Muscle of back (tissue), 11 donors: ENCODE results near the gene HNF1B. TPM values are rescaled to one million over a fixed set of nuclear protein-coding genes. Genes with fewer than 3 reads are reported as not detected.

Experiments
- DNase-seq, 3 donors: peaks; one replicate each; pipeline versions ENCODE4 v3.0.0 to v3.0.0-alpha.2; 2013
- polyA plus RNA-seq, 10 donors: library from polyadenylated mRNA; unstranded; fragments of 120-200 nt; gene quantifications; one replicate each; pipeline ENCODE4 v1.2.1, GENCODE V29; 2013; ENCODE audit not compliant: insufficient read length in 10 of 10

HNF1B gene
- polyA plus RNA-seq, 10 donors, result 0.04 to 0.14 (median 0.08) TPM; not detected in 6

GRCh38 chr17:37672548-37673078 lies 72.2 kb downstream of the HNF1B start:
- no peak for DNase-seq

- peak in 1 of 3 donors; percentile 81 for DNase-seq
Observed at GRCh38 chr17:37671824-37672547, 72.9 kb downstream of the HNF1B start.

GRCh38 chr17:37671028-37671823 lies 73.6 kb downstream of the HNF1B start:
- no peak for DNase-seq

- no peak for DNase-seq
Observed at GRCh38 chr17:37667039-37667438, 77.8 kb downstream of the HNF1B start.

GRCh38 chr17:37664214-37664613 lies 80.6 kb downstream of the HNF1B start:
- DNase-seq, result no peak

- no peak for DNase-seq
Observed at GRCh38 chr17:37662353-37662752, 82.5 kb downstream of the HNF1B start.

GRCh38 chr17:37661400-37662014 lies 83.4 kb downstream of the HNF1B start:
- no peak for DNase-seq

- no peak for DNase-seq
Observed at GRCh38 chr17:37659925-37660324, 84.9 kb downstream of the HNF1B start.

- DNase-seq, result no peak
Observed at GRCh38 chr17:37657202-37657601, 87.7 kb downstream of the HNF1B start.

GRCh38 chr17:37651849-37652248 lies 93.0 kb downstream of the HNF1B start:
- no peak for DNase-seq

- peak; percentile 9 to 20 (median 15) for DNase-seq
Observed at GRCh38 chr17:37650419-37651003, 94.3 kb downstream of the HNF1B start.

- DNase-seq, result no peak
Observed at GRCh38 chr17:37648555-37648954, 96.3 kb downstream of the HNF1B start.

GRCh38 chr17:37647856-37648255 lies 97.0 kb downstream of the HNF1B start:
- no peak for DNase-seq

- peak; percentile 4 to 37 (median 6) for DNase-seq
Observed at GRCh38 chr17:37643869-37644268, 101.0 kb downstream of the HNF1B start.

- peak; percentile 90 to 97 (median 94) for DNase-seq
Observed at GRCh38 chr17:37643118-37643766, 101.6 kb downstream of the HNF1B start, which contains the start of gene DDX52. TSS of gene DDX52 (minus strand) at chr17:37643446. CDS start at chr17:37643420, 26 bp downstream.

GRCh38 chr17:37642681-37643080 lies 102.2 kb downstream of the HNF1B start:
- DNase-seq, result peak in 1 of 3 donors; percentile 7

GRCh38 chr17:37640015-37640414 lies 104.8 kb downstream of the HNF1B start:
- no peak for DNase-seq

- DNase-seq, result no peak
Observed at GRCh38 chr17:37637956-37638355, 106.9 kb downstream of the HNF1B start.
